GM18870 (cell line): Measurements from ENCODE around the gene RUNX2.
"Not testable (repeated sequence)": the region's sequence is repeated elsewhere in the genome, so short reads cannot be mapped to it uniquely, and the experiment has no call there.

Experiments
- ATAC-seq: cut with Tn5 transposase; IDR thresholded peaks from one replicate; pipeline ENCODE4 v1.9.1; 2021; ENCODE audit warnings: moderate library complexity; ENCODE audit not compliant: unreplicated experiment

RUNX2 gene

GRCh38 chr6:45327956-45328522 lies at the start of gene RUNX2:
RUNX2 (plus strand) TSS chr6:45328330; CDS start chr6:45328727, 397 bp downstream.
- ATAC-seq: no peak

GRCh38 chr6:45278367-45278766 lies 49.8 kb upstream of the RUNX2 start:
- ATAC-seq: no peak

DNA sequence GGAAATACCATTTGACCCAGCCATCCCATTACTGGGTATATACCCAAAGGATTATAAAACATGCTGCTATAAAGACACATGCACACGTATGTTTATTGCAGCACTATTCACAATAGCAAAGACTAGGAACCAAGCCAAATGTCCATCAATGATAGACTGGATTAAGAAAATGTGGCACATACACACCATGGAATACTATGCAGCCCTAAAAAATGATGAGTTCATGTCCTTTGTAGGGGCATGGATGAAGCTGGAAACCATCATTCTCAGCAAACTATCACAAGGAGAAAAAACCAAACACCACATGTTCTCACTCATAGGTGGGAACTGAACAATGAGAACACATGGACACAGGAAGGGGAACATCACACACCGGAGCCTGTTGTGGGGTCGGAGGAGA lies 41.4 kb upstream of the RUNX2 start:
- ATAC-seq: not testable (repeated sequence)

- no peak for ATAC-seq
These were observed 38.2 kb upstream of the RUNX2 start for GRCh38 chr6:45289751-45290514.

- ATAC-seq: no peak
These were observed 34.8 kb upstream of the RUNX2 start for GRCh38 chr6:45293306-45293705.

DNA sequence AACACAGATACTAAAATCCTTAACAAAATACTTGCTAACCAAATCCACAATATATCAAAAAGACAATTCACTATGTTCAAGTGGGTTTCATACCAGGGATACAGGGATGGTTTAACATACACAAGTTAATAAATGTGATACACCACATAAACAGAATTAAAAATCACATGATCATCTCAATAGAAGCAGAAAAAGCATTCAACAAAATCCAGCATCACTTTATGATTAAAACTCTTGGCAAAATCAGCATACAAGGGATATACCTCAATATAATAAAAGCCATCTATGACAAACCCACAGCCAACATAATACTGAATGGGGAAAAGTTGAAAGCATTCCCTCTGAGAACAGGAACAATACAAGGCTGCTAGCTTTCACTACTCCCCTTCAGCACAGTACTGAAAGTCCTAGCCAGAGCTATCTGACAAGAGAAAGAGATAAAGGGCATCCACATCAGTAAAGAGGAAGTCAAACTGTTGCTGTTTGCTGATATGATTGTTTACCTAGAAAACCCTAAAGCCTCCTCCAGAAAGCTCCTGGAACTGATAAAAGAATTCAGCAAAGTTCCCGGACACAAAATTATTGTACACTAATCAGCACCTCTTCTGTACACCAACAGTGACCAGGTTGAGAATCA lies 33.9 kb upstream of the RUNX2 start:
- ATAC-seq: not testable (repeated sequence)

GRCh38 chr6:45297320-45297719 lies 30.8 kb upstream of the RUNX2 start:
- no peak for ATAC-seq

DNA sequence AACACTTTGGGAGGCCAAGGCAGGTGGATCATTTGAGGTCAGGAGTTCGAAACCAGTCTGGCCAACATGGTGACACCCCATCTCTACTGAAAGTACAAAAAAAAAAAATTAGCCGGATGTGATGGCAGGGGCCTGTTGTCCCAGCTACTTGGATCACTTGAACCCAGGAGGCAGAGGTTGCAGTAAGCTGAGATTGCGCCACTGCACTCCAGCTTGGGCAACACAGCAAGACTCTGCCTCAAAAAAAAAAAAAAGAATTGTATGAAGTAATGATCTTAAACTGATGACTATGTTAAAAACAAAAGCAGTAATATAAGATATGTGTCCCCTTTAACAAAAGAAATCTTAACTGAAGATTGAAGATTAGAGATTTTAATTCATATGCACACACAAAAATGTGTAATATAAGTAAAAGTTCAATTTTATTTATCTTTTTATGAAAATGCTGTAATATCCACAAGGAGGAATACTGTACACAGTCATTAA lies 29.0 kb upstream of the RUNX2 start:
- no peak for ATAC-seq

DNA sequence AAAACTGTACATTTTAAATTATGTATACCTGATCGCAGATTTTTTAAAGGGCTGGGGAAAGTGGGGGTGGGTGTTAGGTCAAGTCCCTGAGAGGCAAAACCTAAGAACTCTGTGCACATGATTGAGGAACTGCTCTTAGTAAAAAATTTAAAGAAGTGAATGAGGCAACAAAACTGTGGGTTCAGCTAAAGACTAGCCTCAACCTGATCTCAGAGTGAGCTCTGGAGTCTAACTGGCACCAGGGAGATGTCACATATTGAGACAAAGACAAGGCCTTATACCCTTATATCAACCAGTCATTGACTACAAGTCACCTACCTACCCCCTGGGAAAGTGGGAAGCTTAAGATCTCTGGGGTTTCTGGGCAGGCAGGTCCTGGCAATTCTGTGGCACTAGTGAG lies 27.4 kb upstream of the RUNX2 start:
- no peak for ATAC-seq

GRCh38 chr6:45301348-45302142 lies 26.6 kb upstream of the RUNX2 start:
- ATAC-seq: no peak

GRCh38 chr6:45302832-45303231 lies 25.3 kb upstream of the RUNX2 start:
- ATAC-seq: no peak

- ATAC-seq: no peak
These were observed 22.6 kb upstream of the RUNX2 start for GRCh38 chr6:45305546-45305945.

DNA sequence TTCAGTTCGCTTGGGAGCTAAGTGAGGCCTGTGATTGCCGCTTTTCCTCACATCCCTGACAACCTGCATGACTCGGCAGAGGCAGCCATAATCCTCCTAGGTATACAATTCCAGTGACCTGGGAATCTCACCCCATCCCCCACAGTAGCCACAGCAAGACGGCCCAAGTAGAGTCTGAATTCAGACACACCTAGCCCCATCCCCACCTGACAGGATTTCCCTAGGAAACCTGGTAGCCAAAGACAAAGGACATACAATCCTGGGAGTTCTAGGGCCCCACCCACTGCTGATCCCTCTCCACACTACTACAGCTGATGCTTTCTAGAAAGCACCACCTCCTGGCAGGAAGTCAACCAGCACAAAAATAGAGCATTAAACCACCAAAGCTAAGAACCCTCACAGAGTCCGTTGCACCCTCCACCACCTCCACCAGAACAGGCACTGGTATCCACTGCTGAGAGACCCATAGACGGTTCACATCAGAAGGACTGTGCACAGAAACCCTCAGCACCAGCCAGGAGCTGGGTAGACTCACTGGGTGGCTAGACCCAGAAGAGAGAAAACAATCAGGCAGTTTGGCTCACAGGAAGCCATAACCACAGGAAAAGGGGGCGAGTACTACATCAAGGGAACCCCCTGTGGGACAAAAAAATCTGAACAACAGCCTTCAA lies 17.9 kb upstream of the RUNX2 start:
- no peak for ATAC-seq

- no peak for ATAC-seq
These were observed 14.0 kb upstream of the RUNX2 start for GRCh38 chr6:45314146-45314545.

GRCh38 chr6:45320349-45320748 lies 7.8 kb upstream of the RUNX2 start:
- no peak for ATAC-seq

GRCh38 chr6:45323656-45324224 lies 4.4 kb upstream of the RUNX2 start:
- no peak for ATAC-seq

DNA sequence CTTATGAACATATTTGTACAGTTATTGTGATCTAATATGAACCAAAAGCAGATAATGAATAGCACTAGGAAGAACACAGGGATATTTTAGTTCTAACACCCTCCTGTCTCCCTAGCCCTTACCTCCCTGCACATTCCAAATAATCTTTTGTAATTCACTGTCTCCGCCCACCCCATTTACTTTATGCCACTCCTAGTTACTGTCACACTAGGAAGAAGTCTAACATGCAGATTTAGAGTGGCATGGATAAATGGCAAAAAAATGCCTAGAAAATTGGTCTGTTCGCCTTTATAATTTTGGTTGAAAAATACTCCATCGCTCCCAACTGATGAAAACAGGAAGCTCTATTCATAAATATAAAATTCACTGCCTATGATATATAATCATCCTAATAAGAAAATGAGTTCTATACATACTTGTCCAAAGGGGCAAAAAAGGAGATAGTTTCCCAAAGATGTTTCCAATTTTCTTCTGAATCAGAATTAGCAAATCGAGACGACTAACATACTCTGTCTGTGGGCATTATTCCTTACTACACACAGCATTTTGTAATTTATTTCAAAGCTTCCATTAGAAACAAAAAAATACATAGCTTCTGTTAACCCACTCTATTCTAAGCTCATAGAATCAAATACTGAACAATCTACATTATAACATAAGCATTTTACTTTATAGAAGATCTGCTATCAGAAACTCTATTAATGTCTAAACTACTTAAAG lies 1.3 kb upstream of the RUNX2 start:
- ATAC-seq: no peak

GRCh38 chr6:45328523-45328922 lies 393 bp downstream of the RUNX2 start:
- no peak for ATAC-seq

DNA sequence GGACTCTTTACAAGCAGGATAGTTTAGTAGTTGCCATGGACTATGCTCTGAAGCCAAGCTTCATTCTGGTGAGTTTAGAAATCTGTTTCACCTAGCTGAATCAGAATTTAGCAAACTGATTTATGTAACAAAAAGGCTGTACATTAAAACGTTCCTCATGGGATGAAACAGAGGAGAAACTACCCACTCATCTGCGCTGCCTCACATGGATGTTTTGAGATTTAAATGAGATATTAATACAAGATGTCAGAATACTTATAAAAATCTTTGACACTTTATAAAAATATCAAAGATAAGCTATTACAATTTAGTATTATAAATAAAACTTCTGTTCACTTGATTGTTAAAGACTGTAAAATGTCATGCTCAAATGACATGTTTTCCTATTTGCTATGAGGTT lies 16.8 kb downstream of the RUNX2 start:
- no peak for ATAC-seq
